ENCODE results near the gene NSMF. TPM values are rescaled to one million over a fixed set of nuclear protein-coding genes. Genes with fewer than 3 reads are reported as not detected.

The NSMF gene
- total RNA-seq, 1 experiment from 2014 or later = 52.7 TPM

- no peak for DNase-seq (ENCODE audit: low spot score)
- POLR2A ChIA-PET (ENCODE audit: low non-redundant PET) = no interaction called here
- intact Hi-C loops (cut with micrococcal nuclease; ENCODE audit: unreplicated experiment) = no loop called here
- Histone ChIP-seq H3K4me3 (ENCODE audit: low read depth, low read length, poor library complexity, severe bottlenecking) (no peak overlapping the region), H3K27me3 (replicated peaks; ENCODE audit: insufficient read depth, low read depth, low read length, poor library complexity) (no peaks in the 10 kb centered on the region), H3K27ac (ENCODE audit: low read depth, low read length, poor library complexity, severe bottlenecking) (no peak overlapping the region), H3K4me1 (ENCODE audit: insufficient read depth, low read length, poor library complexity, severe bottlenecking) (no peaks in the 10 kb centered on the region), H3K9me3 (ENCODE audit: low read depth, low read length, poor library complexity, severe bottlenecking) (peaks cover 13% of the 10 kb centered on the region), H3K36me3 (ENCODE audit: insufficient read depth, low read length, poor library complexity, severe bottlenecking) (no peaks in the 10 kb centered on the region)
- CTCF ChIA-PET = no interaction called here
- no peak for TF ChIP-seq EZH2 (IDR thresholded peaks at IDR 0.05; ENCODE audit: borderline replicate concordance, low read depth, low read length, poor library complexity, severe bottlenecking)
- BruUV-seq (replicated peaks) = no TSS peak
These were observed 16.5 kb upstream of the NSMF start for GRCh38 chr9:137475666-137476065.

- Histone ChIP-seq H3K36me3 (ENCODE audit: insufficient read depth, low read length, poor library complexity, severe bottlenecking) (no peaks in the 10 kb centered on the region), H3K4me3 (ENCODE audit: low read depth, low read length, poor library complexity, severe bottlenecking) (no peak overlapping the region), H3K27me3 (replicated peaks; ENCODE audit: insufficient read depth, low read depth, low read length, poor library complexity) (no peaks in the 10 kb centered on the region), H3K9me3 (ENCODE audit: low read depth, low read length, poor library complexity, severe bottlenecking) (peaks cover 13% of the 10 kb centered on the region), H3K27ac (ENCODE audit: low read depth, low read length, poor library complexity, severe bottlenecking) (no peak overlapping the region), H3K4me1 (ENCODE audit: insufficient read depth, low read length, poor library complexity, severe bottlenecking) (no peaks in the 10 kb centered on the region)
- BruUV-seq (replicated peaks) = no TSS peak
- no peak for DNase-seq (ENCODE audit: low spot score)
- intact Hi-C loops (cut with micrococcal nuclease; ENCODE audit: unreplicated experiment) = no loop called here
- TF ChIP-seq CTCF (conservative IDR thresholded peaks at IDR 0.05; ENCODE audit: low read depth, low read length) (no peak), EZH2 (IDR thresholded peaks at IDR 0.05; ENCODE audit: borderline replicate concordance, low read depth, low read length, poor library complexity, severe bottlenecking) (no peak)
- ChIA-PET CTCF (no interaction called here), POLR2A (ENCODE audit: low non-redundant PET) (no interaction called here)
These were observed 15.1 kb upstream of the NSMF start for GRCh38 chr9:137474271-137474670.

- ChIA-PET POLR2A (ENCODE audit: low non-redundant PET) (interaction anchor here (0.7 kb wide), 1 partner anchor 11 kb away, joined by 3 read pairs; no protein-coding TSS in a partner anchor), CTCF (no interaction called here)
- no peaks in the 10 kb centered on the region for H3K4me1 ChIP-seq (ENCODE audit: insufficient read depth, low read length, poor library complexity, severe bottlenecking)
- TF ChIP-seq CTCF (conservative IDR thresholded peaks at IDR 0.05; ENCODE audit: low read depth, low read length) (no peak), EZH2 (IDR thresholded peaks at IDR 0.05; ENCODE audit: borderline replicate concordance, low read depth, low read length, poor library complexity, severe bottlenecking) (no peak)
- H3K4me3 ChIP-seq (ENCODE audit: low read depth, low read length, poor library complexity, severe bottlenecking) = no peak overlapping the region
- no TSS peak for BruUV-seq (replicated peaks)
- DNase-seq (ENCODE audit: low spot score) = no peak
- H3K27ac ChIP-seq (ENCODE audit: low read depth, low read length, poor library complexity, severe bottlenecking) = no peak overlapping the region
- peaks cover 7% of the 10 kb centered on the region for H3K9me3 ChIP-seq (ENCODE audit: low read depth, low read length, poor library complexity, severe bottlenecking)
- H3K27me3 ChIP-seq (replicated peaks; ENCODE audit: insufficient read depth, low read depth, low read length, poor library complexity) = no peaks in the 10 kb centered on the region
- no peaks in the 10 kb centered on the region for H3K36me3 ChIP-seq (ENCODE audit: insufficient read depth, low read length, poor library complexity, severe bottlenecking)
- intact Hi-C loops (cut with micrococcal nuclease; ENCODE audit: unreplicated experiment) = no loop called here
These were observed 11.7 kb upstream of the NSMF start for GRCh38 chr9:137470785-137471184.

GRCh38 chr9:137467896-137468295, 8.8 kb upstream of the NSMF start:
- intact Hi-C loops (cut with micrococcal nuclease; ENCODE audit: unreplicated experiment) = no loop called here
- ChIA-PET POLR2A (ENCODE audit: low non-redundant PET) (no interaction called here), CTCF (no interaction called here)
- TF ChIP-seq CTCF (conservative IDR thresholded peaks at IDR 0.05; ENCODE audit: low read depth, low read length) (no peak), EZH2 (IDR thresholded peaks at IDR 0.05; ENCODE audit: borderline replicate concordance, low read depth, low read length, poor library complexity, severe bottlenecking) (no peak)
- Histone ChIP-seq H3K4me1 (ENCODE audit: insufficient read depth, low read length, poor library complexity, severe bottlenecking) (no peaks in the 10 kb centered on the region), H3K27me3 (replicated peaks; ENCODE audit: insufficient read depth, low read depth, low read length, poor library complexity) (no peaks in the 10 kb centered on the region), H3K27ac (ENCODE audit: low read depth, low read length, poor library complexity, severe bottlenecking) (no peak overlapping the region), H3K9me3 (ENCODE audit: low read depth, low read length, poor library complexity, severe bottlenecking) (no peaks in the 10 kb centered on the region), H3K36me3 (ENCODE audit: insufficient read depth, low read length, poor library complexity, severe bottlenecking) (no peaks in the 10 kb centered on the region), H3K4me3 (ENCODE audit: low read depth, low read length, poor library complexity, severe bottlenecking) (no peak overlapping the region)
- BruUV-seq (replicated peaks) = no TSS peak
- no peak for DNase-seq (ENCODE audit: low spot score)
